KOPT-K1 (cell line): Measurements from ENCODE around the gene OR2H1.

Experiments
- H3K27ac ChIP-seq: fragments of 200-600 bp; sonication (generic); 2 replicates; pipeline ENCODE4 v1.5.1; 2016; ENCODE audit warnings: antibody characterized with exemption, mild to moderate bottlenecking, low read depth, low read length; ENCODE audit not compliant: poor library complexity, severe bottlenecking
- H3K36me3 ChIP-seq: fragments of 200-600 bp; sonication (generic); 2 replicates; pipeline ENCODE4 v1.5.1; 2017; ENCODE audit warnings: antibody characterized with exemption, mild to moderate bottlenecking, low read length, moderate library complexity; ENCODE audit not compliant: insufficient read depth
- H3K9me3 ChIP-seq: fragments of 200-600 bp; sonication (generic); 2 replicates; pipeline ENCODE4 v1.5.1; 2017; ENCODE audit warnings: antibody characterized with exemption, low read length, mild to moderate bottlenecking; ENCODE audit not compliant: insufficient read depth, poor library complexity, severe bottlenecking

OR2H1 gene

DNA sequence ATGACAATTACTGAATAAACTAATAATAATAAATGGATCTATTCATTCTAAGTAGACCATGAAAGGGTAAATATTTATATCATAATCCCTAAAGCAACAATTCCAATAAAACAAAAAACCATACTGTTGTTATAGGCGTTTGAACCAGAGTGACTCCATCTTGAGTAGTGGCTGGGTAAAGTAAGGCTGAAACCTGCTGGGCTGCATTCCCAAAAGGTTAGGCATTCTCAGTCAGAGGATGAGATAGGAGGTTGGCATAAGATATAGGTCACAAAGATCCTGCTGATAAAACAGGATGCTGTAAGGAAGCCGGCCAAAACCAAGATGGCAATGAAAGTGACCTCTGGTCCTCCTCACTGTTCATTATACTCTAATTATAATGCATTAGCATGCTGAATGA lies 8.3 kb downstream of the OR2H1 start:
- no peak overlapping the region for H3K27ac ChIP-seq
- no peaks in the 10 kb centered on the region for H3K9me3 ChIP-seq
- no peaks in the 10 kb centered on the region for H3K36me3 ChIP-seq

DNA sequence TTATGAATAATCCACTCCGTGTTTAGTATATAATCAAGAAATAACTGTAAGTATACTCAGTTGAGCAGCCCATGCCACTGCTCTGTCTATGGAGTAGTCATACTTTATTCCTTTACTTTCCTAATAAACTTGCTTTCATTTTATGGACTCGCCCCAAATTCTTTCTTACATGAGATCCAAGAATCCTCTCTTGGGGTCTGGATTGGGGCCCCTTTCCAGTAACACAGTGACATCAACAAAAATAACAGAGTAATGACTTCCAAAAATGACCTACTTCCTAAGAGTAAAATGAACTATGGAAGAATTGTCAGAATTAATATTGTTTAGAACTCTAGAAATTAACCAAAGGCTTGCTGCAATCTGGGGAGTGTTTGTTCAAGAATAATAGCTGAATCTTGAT lies 8.8 kb downstream of the OR2H1 start:
- H3K36me3 ChIP-seq = no peaks in the 10 kb centered on the region
- H3K27ac ChIP-seq = no peak overlapping the region
- H3K9me3 ChIP-seq = no peaks in the 10 kb centered on the region

DNA sequence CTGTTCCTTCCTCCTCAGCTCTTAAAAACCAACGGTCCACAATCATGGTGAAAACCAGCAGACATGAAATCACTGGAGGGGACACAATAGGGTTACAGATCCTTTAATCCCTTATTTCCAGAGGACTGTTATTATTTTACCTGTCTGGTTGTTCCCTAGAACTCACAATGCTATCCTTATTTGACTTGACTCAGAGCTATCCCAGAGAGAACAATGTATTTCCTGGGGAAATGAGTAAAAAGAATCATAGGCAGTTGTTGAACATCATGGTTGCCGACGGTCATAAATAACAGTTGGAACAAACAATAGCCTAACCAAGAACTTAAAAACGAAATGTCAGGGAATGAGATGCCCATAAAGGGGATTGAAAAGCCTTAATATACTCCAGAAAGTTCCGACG lies 9.3 kb downstream of the OR2H1 start:
- no peaks in the 10 kb centered on the region for H3K36me3 ChIP-seq
- no peaks in the 10 kb centered on the region for H3K9me3 ChIP-seq
- no peak overlapping the region for H3K27ac ChIP-seq

DNA sequence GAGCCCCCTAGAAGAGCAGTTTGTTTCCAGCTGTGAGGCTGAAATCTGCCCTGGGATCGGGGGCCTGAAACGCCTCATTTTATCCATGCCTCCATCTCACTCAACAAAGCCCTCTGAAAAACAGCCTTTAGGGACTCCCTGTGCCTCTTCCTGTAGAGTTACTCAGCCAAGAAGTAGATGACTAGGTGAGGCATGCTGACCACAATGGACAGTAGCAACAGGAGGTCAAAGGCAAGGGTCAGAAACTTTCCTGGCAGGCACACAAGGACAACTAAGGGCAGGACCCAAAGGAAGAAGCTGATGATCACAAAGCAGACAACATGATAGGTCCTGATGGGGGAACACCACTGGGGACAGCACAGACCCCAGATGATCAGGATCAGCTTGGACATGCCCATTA lies 18.0 kb downstream of the OR2H1 start:
- Histone ChIP-seq H3K9me3 (no peaks in the 10 kb centered on the region), H3K36me3 (no peaks in the 10 kb centered on the region), H3K27ac (no peak overlapping the region)

DNA sequence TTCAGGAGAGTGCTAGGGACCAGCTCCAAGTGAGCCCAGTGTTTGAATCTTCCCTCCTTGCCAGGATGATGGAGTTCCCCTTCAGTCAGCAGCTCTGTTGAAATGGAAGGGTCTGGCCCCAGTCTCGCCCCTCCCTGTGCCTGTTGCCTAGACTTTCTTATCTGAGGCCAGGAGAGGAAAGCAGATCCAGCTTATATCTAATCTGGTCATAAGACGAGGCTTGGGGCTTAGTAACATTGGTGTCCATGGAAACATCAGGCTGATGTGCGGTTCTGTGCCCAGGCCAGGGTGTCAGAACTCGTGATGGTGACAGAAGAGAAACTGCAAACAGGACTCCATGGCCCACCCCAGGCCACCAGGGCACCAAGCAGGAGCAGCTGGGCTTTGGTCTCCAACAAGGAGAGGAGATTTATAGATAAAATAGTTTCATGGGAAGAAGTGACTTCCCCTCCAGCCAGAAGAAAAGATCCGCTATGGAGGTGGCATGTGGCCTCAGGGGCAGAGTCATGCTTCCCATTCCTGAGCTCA lies 21.0 kb downstream of the OR2H1 start:
- no peaks in the 10 kb centered on the region for H3K36me3 ChIP-seq
- H3K27ac ChIP-seq = no peak overlapping the region
- no peaks in the 10 kb centered on the region for H3K9me3 ChIP-seq

DNA sequence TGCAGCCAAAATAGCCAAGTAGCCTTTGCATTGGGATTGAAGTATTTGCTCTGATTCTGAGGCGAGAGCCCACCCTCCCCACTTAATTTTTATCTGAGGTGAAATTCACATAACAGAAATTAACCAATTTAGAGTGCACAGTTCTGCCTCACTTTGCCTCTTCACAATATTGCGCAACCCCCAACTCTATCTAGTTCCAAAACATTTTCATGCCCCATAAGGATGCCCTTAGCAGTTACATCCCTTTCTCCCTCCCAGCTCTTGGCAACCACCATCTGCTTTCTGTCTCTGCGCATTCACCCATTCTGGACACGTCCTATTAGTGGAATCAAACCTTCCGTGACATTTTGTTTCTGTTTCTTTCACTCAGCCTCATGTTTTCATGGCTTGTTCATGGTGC lies 21.8 kb downstream of the OR2H1 start:
- Histone ChIP-seq H3K27ac (no peak overlapping the region), H3K36me3 (no peaks in the 10 kb centered on the region), H3K9me3 (no peaks in the 10 kb centered on the region)

DNA sequence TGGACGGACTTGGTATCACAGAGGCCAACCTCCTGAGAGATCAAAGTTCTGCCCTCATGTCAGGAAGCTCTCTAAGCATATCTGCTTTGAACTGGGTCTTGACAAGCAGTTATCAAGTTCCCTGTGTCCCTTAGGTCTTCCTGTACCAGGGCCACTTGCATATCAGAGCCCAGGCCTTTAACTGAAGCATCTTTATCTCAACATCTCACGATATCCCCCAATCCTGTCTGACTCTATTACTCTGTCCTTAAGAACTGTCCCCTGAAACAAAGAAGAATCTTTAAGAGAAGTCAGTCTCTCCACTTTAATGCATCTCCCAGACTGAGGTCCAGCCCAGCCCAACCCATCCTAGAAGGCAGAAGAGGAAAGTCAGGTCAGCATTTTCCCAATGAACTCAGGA lies 22.6 kb downstream of the OR2H1 start:
- H3K9me3 ChIP-seq = no peaks in the 10 kb centered on the region

DNA sequence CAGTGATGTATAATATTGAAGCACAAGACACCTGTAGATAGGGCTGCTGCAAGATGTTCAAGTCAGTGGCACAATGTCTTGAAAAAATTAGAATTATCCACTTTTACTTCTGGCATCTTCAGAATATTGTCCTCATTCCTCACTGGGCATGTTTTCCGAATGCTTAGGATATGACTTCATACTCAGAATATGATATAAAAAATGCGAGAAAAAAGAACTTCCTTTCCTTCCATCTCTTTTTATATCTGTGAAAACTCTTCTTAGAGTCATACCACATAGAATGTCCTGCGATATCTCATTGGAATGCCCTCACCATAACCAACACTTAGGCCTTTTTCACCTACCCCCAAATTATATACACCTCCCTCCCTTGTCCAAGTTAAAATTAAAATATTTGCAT lies 26.2 kb downstream of the OR2H1 start:
- Histone ChIP-seq H3K36me3 (no peaks in the 10 kb centered on the region), H3K27ac (no peak overlapping the region), H3K9me3 (no peaks in the 10 kb centered on the region)

More for the DNA sequence above, 22.6 kb downstream of the OR2H1 start:
- H3K27ac ChIP-seq = no peak overlapping the region
- no peaks in the 10 kb centered on the region for H3K36me3 ChIP-seq

DNA sequence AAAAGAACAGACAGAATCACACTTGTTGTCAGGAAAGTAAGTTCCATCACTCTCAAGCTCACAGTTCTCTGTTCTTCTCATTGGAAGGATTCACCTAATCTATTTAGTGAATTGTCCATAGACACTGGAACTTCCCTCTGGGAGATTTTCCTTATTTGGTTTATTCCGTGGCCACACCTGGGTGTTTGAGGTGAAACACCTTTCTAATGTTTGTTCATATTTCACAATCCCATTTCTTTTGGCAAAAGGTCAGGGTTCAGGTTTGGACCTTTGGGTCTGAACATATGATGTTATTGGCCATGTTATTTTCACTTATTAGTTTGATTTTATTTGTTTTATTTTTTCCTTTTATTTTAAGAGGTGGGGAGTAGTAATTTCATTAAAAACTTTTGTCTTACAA lies 26.8 kb downstream of the OR2H1 start:
- Histone ChIP-seq H3K9me3 (no peaks in the 10 kb centered on the region), H3K27ac (no peak overlapping the region), H3K36me3 (no peaks in the 10 kb centered on the region)

DNA sequence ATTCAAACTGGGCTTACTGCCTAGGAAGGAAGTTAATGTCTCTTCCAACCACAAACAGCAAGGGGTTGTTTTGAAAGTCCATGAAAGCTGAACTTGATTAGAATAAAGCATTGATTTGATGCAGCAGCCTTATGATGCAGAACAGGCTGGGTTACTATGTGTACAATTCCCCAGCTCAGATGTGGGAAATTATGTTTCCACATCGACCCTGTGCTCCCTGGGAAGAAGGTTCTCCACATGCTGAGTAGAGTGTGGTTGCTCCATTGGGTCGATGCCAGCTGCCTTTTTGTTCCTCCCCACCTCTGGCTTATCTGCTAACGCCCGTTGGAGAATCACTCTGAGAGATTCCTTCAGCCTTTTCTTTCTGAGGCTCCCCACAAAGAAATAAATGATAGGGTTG lies 29.6 kb downstream of the OR2H1 start:
- H3K27ac ChIP-seq = no peak overlapping the region

DNA sequence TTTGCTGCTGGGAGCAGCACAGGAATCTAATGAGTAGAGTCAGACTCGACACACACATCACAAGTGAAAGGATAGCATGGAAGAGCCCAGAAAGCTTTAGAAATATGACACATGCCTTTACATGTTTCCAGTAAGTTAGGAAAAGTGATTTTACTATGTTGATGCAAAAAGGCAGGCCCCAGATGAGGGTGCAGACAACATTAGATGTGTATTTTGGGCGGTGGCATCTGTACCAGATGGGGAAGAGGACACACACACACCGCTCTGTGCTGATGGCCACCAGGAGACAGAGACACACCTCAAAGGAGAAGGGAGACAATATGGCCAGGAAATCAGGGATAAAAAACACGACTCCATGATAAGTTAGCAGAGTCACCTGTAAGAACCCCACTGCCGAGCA lies 30.2 kb downstream of the OR2H1 start:
- Histone ChIP-seq H3K36me3 (no peaks in the 10 kb centered on the region), H3K27ac (no peak overlapping the region), H3K9me3 (no peaks in the 10 kb centered on the region)

More for the DNA sequence above, 29.6 kb downstream of the OR2H1 start:
- H3K9me3 ChIP-seq = no peaks in the 10 kb centered on the region
- no peaks in the 10 kb centered on the region for H3K36me3 ChIP-seq

DNA sequence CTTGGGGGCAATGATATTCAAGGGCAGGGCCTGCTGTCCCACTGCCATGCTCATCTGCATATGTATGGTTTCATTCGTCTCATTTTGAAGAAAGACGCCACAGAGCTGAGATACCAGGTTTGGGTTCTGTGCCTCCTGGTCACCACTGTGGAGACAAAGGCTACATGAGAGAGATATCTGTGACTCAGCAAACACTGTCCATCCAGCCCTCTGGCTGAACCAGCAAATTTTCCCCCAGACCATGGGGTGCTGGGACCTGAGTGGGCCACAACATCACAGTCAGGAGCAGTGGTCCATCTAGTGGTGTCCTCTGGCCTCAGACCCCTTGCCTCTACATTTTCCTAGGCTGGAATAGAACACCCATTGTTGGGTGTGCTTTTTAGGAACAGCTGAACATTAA lies 30.7 kb downstream of the OR2H1 start, which contains the start of gene MAS1L:
Gene MAS1L, minus strand, starts transcription at position 297 of the 400 bp plus-strand sequence. Its CDS starts 54 bp downstream, at position 243.
- Histone ChIP-seq H3K9me3 (no peaks in the 10 kb centered on the region), H3K36me3 (no peaks in the 10 kb centered on the region), H3K27ac (no peak within 1 kb of the TSS)

DNA sequence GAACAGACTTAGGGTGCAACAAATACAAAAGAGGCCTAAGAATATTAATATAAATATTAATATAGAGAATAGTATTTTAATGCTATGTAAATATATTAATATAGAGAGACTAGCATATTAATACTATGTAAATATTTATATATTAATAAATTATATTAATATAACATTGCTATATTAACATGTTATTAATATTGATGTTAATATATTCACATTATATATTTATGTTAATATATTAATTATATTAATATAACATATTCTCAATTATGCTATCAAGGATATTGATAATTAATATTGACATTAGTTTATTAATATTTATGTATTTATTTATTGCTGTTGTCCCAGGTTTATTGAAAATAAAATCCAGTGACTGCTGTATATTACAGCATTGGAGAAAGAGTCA lies 31.9 kb downstream of the OR2H1 start:
- no peaks in the 10 kb centered on the region for H3K36me3 ChIP-seq
- no peak overlapping the region for H3K27ac ChIP-seq
- H3K9me3 ChIP-seq = no peaks in the 10 kb centered on the region

DNA sequence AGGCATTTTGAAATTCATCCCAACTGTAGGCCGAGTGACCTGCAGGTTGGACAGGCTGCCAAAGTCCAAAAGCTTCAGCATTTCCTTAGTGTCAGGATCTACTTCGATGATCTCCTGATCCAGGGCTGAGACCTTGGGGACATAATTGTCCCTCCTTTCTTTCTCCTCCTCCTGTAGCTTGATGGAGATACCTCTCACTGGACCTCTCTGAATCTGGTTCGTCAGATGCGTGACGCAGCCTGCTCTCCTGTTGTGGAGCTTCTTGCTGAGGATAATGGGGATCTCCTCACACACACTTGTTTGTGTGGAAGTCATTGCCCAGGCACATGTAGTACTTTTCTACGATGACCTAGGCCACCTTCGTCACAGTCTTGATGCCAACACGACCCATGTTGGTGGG lies 32.3 kb downstream of the OR2H1 start:
- no peaks in the 10 kb centered on the region for H3K36me3 ChIP-seq

DNA sequence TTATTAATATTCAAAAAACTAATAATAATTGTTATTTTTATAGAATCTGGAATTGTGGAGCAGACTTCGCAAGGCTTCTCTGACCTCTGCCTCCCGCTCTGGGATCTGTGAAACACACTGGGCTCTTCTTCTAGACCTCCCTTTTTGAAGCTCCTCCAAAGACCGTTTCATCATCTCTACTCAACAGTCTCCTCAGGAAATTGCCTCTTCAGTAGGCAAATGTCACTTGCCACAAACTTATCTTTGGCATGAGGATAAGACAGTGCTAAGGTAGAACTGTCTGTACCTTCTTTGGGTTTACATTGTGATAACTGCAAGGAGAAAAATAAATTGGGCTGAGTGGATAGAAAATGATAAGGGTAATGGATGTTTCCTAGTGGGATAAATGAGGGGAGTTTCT lies 33.1 kb downstream of the OR2H1 start:
- Histone ChIP-seq H3K36me3 (no peaks in the 10 kb centered on the region), H3K9me3 (no peaks in the 10 kb centered on the region), H3K27ac (no peak overlapping the region)

More for the DNA sequence above, 32.3 kb downstream of the OR2H1 start:
- Histone ChIP-seq H3K9me3 (no peaks in the 10 kb centered on the region), H3K27ac (no peak overlapping the region)

DNA sequence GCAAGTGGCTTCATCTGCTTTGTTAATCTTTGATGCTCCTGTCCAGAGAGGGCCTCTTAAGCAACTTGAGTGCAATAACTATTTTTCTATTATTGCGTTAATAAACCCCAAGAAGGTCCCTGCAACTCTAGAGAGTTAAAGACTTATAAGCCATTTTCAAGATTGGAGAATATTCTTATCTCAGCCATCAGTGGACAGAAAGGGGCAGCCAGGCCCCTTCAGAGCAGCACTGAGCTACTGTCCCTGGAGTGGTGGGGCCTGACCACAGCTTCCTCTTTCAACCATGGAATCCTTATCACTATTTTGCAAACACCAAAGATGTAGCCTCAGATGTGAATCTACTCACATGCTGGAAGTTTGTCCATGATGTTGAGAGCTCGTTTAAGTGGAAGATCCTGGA lies 33.6 kb downstream of the OR2H1 start:
- H3K27ac ChIP-seq = no peak overlapping the region
- H3K36me3 ChIP-seq = no peaks in the 10 kb centered on the region
- no peaks in the 10 kb centered on the region for H3K9me3 ChIP-seq
